ENCODE data around the gene KRT38.

The KRT38 gene

DNA sequence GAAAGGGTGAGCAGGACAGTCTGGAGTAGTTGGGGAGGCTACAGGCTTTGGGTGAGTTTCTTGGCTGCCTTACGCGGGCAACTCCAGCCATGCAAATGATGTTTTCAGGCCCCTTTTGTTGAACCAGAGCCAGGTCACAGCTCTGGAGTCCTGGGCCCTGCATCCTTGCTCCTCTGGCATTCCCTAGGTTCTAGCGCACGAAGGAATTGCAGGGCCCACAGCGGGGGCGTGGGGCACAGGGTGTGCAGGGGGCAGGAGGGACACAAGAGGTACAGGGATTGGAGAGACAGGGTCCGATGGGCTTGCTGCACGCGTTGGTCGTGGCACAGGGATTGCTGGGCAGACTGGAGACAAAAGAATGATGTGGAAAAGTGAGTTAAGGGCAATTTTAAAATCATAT lies 47.0 kb downstream of the KRT38 start:
- DNase-seq = no peak

DNA sequence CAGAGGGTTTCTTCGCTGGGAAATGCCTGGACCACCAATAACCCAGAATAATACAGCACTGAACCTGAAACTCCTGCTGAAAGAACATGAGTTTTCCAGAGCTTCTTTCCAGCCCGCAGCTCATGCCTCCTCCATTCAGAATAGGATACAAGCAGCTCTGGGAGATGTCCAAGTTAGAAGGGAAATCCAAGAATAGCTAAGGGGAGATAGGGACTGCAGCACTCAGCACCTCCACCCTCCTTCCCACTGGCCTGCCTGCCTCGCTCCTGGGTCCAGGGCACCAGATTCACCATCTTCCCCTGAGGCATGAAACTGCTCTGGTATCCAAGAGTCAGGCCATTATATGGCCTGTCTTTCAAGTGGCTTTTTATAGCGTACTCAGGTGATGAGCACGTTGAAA lies 47.5 kb downstream of the KRT38 start:
- DNase-seq = no peak

DNA sequence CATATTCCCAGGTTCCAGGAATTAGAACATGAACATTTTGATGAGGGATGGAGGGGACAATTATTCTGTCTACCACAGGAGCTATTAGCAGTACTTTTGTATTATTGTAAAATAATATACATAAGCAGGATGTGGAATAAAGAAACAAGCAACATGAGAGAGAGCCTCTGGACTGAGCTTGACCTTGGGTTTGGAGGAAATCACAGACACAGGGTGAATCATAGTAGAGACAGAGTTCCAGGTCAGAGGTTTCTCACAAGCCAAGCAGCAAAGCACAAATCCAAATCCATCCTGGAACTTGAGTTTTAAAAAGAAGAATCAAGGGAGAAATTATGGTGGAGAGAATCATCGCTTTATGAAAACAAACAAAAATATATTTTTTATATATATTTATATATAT lies 48.5 kb downstream of the KRT38 start:
- no peak for DNase-seq

DNA sequence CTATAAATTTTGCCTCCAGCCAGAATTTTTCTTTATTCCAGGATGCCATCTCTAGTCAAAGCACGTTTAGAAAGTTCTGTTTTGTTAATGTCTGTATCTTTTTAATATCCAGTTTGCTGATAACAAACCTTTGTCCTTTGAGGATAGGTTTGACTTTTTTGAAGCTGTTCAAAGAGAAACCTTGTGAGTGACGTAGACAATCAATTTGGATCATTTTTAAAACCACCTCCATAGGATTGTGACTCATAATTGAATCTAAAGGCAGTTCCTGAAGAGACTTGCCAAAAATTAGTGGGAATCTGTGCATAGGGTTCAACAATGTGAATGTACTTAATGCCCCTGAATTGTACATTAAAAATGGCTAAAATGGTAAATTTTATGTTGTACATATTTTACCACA lies 49.2 kb downstream of the KRT38 start:
- DNase-seq = no peak

DNA sequence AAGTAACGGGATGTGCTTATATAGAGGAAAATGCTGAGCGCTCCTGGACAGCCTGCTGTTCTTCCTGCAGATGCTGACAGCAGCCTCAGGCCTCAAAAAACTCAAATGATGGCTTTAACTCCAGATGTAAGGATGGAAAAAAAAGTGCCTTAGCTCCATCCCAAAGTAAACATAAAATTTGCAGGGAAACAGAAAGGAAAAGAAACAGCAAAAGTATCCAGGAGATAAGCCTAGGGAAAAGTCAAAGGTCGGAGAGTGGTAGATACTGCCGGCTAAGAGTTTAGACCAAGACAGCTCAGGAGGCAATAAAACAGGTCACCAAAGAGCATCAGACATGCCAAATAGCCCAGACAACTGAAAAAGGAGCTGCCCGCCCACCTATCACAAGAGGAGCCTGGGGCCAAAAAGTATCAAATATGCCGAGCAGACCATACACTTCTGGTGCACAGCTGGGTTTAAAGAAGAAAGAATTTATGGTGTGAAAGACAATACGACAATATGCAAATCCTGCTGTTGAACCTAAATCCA lies 50.3 kb downstream of the KRT38 start:
- no peak for DNase-seq

DNA sequence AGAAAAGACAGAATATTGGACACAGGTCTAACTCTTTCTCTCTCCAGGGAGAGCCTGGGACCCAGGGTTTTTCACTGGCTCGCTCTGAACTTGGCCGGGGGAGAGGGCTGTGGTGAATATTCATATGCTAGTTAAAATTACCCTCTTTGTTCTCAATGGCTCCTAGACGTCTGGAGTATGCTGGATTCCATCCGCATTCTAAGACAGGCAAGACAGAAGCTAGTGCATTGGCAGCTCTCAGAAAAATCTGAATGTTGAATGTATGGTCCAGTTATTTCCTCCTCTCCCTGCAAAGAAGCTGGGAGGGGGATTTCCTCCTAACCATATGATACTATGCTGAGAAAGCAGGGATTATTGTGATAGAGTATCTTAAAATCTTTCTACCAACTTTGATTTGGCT lies 53.1 kb downstream of the KRT38 start:
- DNase-seq = no peak

DNA sequence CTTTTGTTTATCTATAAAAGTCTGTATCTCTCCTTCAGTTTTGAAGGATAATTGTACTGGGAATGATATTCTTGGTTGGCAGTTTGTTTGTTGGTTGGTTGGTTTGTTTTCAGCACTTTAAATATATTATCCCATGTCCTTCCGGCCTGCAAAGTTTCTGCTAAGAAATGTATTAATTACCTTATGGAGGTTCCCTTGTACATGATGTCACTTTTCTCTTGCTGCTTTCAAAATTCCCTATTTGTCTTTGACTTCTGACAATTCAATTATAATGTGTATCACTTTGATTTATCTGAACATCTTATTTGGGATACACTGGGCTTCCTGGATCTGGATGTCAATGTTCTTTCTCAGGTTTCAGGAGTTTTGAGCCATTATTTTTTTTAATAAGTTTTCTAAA lies 54.6 kb downstream of the KRT38 start:
- DNase-seq = no peak

Measured in right forelimb (tissue), 1 donor.